DMS 273 (cell line): ENCODE data around the gene SRPK1.

Experiments
- DNase-seq: peaks from one replicate; lab custom pipeline; 2025; ENCODE audit not compliant: unreplicated experiment; lab: John Stamatoyannopoulos, UW

SRPK1 gene

DNA sequence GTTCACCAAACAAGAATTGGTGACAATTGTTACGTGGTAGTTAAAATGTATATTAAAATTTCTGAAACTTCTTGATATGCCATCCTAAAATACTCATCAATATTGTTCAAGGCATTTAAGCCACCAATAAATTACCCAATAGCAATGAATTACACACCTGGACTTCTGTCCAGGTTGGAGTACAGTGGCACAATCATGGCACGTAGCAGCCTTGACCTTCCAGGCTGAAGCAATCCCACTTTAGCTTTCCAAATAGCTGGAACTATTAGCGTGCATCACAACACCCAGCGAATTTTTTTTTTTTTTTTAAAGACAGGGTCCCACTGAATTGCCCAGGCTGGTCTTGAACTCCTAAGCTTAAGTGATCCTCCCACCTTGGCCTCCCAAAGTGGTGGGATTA is 17.2 kb downstream of the SRPK1 start:
- no peak for DNase-seq

- no peak for DNase-seq
These were observed 20.4 kb downstream of the SRPK1 start for GRCh38 chr6:35900448-35900847.

- no peak for DNase-seq
These were observed 22.9 kb downstream of the SRPK1 start for GRCh38 chr6:35898003-35898402.

DNA sequence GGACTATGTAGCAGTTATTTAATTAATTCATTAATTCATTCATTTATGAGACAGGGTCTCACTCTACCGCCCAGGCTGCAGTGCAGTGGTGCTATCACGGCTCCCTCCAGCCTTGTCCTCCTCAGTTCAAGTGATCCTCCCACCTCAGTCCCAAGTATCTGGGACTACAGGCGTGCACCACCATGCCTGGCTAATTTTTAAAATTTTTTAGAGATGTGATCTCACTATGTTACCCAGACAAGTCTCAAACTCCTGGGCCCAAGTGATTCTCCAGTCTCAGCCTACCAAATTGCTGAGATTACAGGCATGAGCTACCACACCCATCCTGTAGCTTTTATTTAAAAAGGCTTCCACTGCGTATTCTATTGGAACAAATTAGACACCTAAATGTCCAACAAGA is 23.4 kb downstream of the SRPK1 start:
- no peak for DNase-seq

GRCh38 chr6:35897036-35897435 is 23.9 kb downstream of the SRPK1 start:
- DNase-seq: no peak

DNA sequence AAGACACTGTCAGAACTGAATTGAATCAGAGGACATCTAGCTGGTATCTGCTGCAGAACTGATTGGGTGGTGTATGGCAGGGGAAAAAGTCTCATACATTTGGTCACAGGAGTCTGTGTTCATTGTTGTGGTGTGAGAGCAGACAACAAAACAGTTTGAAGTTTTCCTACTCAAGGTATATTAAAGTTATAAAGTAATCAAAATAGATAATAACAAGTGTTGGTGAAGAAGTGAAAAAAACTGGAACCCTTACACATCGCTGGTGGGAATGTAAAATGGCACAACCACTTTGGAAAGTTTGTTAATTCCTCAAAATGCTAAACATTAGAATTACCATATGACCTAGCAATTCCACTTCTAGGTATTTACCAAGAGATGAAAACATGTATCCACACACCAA is 24.7 kb downstream of the SRPK1 start:
- no peak for DNase-seq

DNA sequence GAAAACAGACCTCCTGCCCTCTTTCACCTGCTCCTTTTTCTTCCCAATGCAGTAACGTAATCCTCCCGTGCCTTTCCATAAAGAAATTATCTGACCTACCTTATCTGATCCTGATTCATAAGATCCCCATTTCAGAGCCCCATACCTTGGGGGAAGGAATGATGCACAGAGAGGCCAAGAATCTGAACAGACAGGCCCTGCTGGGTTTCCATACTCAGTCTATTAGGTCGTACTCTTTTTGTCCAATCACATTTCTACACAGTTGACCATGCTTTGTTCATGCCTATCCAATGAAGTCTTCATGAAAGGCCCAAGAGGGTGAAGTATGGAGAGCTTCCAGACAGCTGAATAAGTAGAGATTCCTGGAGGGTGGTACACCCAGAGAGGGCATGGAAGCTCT is 25.3 kb downstream of the SRPK1 start:
- no peak for DNase-seq

- DNase-seq: no peak
These were observed 26.1 kb downstream of the SRPK1 start for GRCh38 chr6:35894776-35895175.

- DNase-seq: no peak
These were observed 27.7 kb downstream of the SRPK1 start for GRCh38 chr6:35893246-35893645.

GRCh38 chr6:35892482-35892881 is 28.4 kb downstream of the SRPK1 start:
- no peak for DNase-seq

GRCh38 chr6:35879151-35879550 is 41.7 kb downstream of the SRPK1 start:
- no peak for DNase-seq

- DNase-seq: no peak
These were observed 44.0 kb downstream of the SRPK1 start for GRCh38 chr6:35876902-35877301.

GRCh38 chr6:35874730-35875129 is 46.2 kb downstream of the SRPK1 start:
- no peak for DNase-seq

DNA sequence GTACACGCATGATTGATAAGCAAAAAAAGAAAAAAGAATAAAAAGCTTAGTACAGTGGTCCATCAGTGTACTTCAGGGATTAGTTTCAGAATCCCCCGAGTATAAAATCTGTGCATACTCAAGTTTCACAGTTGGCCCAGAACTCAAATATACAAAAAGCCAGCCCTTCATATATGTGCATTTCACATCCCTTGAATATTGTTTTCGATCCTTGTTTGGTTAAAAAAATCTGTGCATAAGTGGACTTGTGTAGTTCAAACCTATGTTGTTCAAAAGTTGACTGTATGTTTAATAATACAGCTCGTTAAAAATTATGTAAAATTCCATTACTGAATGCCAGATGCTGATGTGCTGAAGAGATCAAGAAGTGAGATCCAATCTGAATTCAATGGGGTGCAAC is 61.5 kb downstream of the SRPK1 start:
- DNase-seq: no peak

DNA sequence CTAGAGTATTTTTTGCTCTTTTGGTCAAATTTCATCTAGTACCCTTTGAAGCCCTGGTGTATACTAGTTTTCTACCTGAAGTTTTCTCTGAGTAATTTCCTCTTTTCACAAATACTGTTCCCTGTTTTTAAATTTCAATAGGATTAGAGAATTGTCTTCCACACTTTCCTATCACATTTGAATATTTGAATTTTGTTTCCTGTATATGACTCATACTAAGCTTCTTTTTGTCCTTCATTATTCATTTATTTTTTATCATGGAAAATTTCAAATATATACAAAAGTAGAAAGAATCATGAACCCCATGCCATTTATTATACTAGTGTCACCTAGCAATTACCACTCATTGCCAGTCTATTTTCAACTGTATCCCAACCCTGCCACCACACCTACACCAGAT is 63.0 kb downstream of the SRPK1 start:
- no peak for DNase-seq

DNA sequence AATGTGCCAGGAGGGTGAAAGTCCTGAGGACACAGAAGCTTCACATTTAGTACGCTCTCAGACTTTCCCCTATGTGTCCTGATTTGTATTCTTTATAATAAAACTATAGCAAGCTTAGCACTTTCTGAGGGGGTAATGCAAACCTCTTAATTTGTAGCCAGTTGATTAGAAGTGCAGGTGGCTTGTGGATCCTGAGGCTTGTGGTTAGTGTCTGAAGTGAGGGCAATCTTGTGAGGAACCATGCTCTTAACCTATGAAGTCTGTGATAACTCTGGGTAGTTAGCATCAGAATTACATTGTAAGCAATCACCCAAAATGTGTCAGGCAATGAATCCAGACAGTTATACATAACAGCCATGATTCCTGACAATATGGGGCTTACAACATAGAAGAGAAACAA is 64.6 kb downstream of the SRPK1 start:
- no peak for DNase-seq

GRCh38 chr6:35852994-35853393 is 67.9 kb downstream of the SRPK1 start:
- no peak for DNase-seq

DNA sequence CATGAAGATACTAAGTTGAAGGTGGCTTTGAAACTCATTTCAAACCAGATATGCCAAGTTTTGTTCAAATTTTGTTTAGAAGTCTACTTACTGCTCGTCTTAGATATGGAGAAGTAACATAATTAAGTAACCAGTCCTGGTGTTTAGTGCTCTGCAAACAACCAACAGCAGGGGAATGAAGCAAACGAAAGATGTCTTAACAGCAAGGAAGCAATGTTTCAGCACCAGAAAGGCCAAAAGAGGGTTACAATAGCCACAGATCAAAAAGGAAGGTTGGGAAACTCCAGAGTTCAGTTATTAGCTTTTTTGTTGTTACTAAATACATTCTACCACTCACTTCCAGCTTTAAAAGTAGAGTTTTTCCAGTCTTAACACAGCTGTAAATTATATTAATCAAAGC is 70.7 kb downstream of the SRPK1 start:
- DNase-seq: no peak

DNA sequence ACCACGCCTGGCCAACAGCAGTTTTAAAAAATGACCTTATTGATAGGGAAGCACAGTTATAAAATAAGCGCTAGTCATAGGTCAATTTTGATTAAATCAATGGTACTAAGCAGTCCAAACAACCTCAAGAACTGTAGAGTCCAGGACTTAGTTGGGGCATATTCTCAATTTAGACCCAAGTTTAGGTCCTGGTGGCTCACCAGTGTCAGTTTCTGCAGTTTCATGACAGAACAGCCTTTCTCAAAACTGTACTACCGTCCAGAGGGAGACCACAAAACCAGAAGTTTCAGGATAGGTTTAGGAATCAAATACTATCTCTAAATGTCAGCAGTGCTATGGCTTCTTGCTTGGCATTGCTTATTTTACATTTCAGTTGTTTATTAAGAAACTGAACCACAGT is 76.6 kb downstream of the SRPK1 start:
- DNase-seq: no peak

GRCh38 chr6:35842381-35842780 is 78.5 kb downstream of the SRPK1 start:
- no peak for DNase-seq

DNA sequence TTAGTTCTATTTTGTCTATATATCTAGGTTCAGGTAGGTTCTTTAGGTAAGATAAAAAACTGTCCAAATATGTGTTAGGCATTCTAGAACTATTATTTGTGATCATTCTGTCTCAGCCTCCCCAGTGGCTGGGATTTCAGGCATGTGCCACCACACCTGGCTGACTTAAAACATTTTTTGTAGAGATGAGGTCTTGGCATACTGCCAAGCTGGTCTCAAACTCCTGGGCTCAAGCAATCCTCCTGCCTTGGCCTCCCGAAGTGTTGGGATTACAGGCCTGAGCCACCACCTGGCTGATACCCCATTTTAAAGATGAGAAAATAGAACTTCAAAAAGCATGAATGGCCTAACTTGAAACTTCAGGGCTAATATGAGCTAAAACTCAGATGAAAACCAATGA is 81.9 kb downstream of the SRPK1 start:
- DNase-seq: no peak

DNA sequence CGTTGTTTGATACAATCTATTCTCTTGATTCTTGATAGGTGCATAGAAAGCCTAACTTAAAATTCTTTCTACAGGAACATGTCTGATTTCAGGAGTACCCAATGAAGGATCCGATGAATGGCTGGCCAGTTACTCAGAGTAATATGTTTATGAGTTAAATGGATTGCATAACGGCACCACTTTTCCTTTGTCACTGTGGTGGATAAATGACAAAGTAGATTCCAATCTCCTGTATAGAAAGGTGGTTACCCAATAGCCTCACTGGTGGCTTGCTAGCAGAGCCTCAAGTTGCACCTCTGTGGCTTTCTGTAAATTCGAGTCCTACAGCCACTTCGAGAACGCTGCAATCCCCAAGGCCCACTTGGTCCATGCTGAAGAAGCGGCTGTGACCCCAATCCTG is 87.4 kb downstream of the SRPK1 start:
- DNase-seq: no peak

DNA sequence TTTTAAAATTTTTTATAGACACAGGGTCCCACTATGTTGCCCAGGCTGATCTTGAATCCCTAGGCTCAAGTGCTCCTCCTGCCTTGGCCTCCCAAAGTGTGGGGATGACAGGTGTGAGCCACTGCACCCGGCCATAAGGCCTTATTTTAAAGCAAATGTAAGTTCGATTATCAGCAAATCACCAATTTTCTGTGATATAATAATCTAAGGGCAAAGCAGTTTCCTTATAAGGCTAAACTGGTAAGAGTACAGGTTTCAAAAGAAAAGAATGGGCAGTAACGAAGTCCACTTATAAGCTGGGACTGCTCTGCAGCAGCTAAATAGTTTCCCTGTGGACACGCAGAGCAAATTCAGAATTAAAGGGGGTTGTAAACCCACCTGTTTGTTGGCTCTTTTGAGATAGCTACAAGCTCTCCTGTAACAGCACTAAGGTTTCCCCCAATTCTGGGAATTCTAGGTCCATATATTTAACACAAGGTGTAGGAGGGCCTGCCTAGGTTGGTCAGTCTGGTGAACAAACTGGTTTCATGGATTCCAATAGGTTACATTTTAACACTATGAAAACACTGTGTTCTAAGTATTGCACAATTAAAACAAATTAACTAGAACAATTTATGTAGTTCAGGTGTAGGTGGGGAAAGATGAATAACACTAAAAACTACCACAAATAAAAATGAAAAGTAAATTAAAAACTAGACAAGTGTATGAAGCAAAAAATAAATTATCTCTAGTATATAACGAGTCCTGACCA is 89.5 kb downstream of the SRPK1 start:
- no peak for DNase-seq
